GM12801 (cell line): ENCODE measurements around the gene BHLHA9.

ENCODE experiments used
- TF ChIP-seq, protein P1 (sequence below): IDR thresholded peaks from one replicate; pipeline ENCODE4 v1.5.1; 2011; ENCODE audit warnings: control low read depth; ENCODE audit not compliant: insufficient read length; ENCODE audit errors: extremely low read depth

The BHLHA9 gene

DNA sequence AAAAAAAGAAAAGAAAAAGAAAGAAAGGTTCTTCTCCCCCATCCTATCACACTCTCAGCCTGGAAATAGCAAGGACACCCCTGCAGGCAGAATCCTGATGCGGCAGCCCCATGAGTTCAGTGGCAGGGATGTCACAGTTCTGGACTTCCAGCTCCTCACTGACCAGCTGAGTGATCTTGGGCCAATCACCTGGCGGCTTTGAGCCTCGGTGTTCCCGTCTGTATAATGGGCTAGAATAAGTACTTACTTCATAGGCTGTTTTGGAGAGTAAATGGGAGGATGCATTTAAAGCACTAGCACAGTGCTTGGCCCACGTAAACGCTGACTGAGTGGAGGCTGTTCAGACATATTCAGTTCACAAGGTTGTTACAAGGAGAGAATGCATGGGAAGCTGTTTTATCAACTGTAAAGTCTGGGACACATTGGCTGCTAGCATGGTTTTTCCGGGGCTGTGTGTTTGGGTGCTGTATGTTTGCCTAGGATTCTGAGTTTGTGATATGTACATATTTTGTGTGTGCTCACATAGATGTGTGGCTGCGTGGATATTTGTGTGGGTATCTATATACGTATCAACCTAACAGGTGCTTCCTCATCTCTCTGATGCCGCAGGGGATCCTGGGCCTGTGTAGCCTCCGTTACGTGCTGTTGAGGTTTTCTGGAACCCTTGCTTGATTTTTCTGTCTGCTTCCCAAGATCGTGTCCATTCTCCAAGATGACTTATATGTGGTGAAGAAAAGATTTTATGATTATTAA lies 3.4 kb downstream of the BHLHA9 start:
- TF ChIP-seq, protein P1, sequence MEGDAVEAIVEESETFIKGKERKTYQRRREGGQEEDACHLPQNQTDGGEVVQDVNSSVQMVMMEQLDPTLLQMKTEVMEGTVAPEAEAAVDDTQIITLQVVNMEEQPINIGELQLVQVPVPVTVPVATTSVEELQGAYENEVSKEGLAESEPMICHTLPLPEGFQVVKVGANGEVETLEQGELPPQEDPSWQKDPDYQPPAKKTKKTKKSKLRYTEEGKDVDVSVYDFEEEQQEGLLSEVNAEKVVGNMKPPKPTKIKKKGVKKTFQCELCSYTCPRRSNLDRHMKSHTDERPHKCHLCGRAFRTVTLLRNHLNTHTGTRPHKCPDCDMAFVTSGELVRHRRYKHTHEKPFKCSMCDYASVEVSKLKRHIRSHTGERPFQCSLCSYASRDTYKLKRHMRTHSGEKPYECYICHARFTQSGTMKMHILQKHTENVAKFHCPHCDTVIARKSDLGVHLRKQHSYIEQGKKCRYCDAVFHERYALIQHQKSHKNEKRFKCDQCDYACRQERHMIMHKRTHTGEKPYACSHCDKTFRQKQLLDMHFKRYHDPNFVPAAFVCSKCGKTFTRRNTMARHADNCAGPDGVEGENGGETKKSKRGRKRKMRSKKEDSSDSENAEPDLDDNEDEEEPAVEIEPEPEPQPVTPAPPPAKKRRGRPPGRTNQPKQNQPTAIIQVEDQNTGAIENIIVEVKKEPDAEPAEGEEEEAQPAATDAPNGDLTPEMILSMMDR, result no peak

DNA sequence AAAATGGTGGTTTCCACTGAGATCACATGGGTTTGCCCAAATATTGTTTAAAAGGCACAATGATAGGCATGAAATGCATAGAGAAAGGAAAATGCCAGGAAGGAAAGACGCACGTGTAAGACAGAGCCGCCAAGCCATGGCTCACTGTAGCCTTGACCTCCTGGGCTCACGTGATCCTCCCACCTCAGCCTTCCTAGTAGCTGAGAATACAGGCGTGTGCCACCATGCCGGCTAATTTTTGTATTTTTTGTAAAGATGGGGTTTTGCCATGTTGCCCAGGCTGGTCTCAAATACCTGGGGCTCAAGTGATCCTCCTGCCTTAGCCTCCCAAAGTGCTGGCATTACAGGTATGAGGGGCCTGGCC lies 4.0 kb downstream of the BHLHA9 start:
- TF ChIP-seq, protein P1, result no peak

DNA sequence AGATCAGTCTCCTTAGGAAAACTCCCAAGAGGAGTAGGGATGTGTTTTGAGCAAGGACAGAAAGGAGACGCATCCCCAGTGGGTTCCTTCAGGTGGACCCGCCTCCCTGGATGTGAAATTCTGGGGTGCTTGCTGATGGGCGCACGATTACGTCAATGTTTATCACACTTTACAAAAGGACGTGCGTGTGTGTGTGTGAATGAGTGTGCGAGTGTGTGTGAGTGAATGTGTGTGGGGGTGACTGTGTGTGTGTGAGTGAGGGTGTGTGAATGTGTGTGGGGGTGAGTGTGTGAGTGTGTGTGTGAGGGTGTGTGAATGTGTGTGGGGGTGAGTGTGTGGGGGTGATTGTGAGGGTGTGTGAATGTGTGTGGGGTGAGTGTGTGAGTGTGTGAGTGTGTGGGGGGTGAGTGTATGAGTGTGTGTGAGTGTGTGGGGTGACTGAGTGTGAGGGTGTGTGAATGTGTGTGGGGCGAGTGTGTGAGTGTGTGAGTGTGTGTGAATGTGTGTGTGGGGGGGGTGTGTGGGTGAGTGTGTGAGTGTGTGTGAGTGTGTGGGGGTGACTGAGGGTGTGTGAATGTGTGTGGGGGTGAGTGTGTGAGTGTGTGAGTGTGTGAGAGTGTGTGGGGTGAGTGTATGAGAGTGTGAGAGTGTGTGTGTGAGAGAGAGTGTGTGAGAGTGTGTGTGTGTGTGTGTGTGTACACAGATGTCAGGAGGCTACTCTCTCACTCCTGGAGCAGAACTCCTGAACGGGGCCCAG lies 5.1 kb downstream of the BHLHA9 start:
- TF ChIP-seq, protein P1, result no peak

DNA sequence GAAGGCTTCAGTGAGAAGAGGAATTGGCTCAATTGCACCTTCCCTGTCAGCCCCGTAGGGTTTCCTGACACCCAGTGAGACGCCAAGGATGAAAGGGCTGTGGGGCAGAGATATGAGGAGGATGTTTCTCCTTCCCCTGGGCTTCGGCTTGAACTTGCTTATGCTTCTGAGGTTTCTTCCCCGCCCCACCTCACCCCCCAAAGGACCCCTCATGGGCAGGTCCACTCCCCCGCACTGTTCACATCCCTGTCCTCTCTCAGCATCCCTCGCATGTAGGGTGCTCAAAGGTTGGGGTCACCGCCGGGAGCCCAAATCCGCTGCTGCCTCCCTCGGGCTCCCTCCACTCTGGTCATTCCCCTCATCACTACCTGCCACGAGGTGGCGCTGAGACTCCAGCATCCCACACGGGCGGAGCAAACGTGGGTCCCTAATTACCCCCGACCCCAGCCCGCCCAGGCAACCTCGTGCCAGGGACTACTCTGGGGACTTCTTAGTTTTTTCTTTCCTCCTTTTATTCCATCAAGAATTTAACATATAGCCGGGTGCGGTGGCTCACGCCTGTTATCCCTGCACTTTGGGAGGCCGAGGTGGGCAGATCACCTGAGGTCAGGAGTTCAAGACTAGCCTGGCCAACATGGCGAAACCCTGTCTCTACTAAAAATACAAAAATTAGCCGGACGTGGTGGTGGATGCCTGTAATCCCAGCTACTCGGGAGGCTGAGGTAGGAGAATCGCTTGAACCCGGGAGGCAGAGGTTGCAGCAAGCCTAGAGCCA lies 5.9 kb downstream of the BHLHA9 start:
- TF ChIP-seq, protein P1, result no peak

GRCh38 chr17:1280652-1281051 lies 10.4 kb downstream of the BHLHA9 start:
- TF ChIP-seq, protein P1, result no peak

- TF ChIP-seq, protein P1, result no peak
These were observed 16.3 kb downstream of the BHLHA9 start for GRCh38 chr17:1286379-1287106.

DNA sequence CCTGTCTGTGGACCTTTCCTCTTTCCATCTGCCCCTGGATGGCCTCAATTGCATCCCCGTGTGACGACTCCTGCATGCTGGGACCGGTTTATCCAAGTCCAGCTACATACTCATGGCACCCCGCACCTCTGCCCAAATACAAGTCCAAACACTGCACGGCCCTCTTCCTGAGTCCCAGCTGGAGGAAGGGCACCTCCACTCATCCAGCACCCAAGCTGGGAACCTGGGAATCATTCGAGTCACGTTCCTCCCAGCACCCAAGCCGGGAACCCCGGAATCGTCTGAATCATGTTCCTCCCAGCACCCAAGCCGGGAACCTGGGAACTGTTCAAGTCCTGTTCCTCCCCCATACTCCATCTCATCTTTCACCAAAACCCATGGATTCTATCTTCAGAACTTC lies 19.5 kb downstream of the BHLHA9 start:
- TF ChIP-seq, protein P1, result no peak
